B cell (primary cell): ENCODE data around the gene DLX2. TPM values are rescaled to one million over a fixed set of nuclear protein-coding genes. Genes with fewer than 3 reads are reported as not detected.

Source experiments
- ATAC-seq: fragments of 200-7000 bp; cut with Tn5 transposase; one replicate; pipeline ENCODE4 v1.10.0; 2021; ENCODE audit warnings: low read depth, mild to moderate bottlenecking, moderate number of reproducible peaks, moderate library complexity
- CTCF ChIA-PET: fragments of 350-600 bp; sonication (Branson Sonifier 250); formaldehyde crosslinking; loops from one replicate; lab custom pipeline; 2021; ENCODE audit warnings: antibody characterized with exemption, inconsistent platforms; lab: Charles Lee
- POLR2A ChIA-PET: fragments of 350-600 bp; sonication (Branson Sonifier 250); formaldehyde crosslinking; loops from one replicate; lab custom pipeline; 2021; ENCODE audit warnings: antibody characterized with exemption; lab: Charles Lee
- DNase-seq: peaks from one replicate; pipeline ENCODE4 v3.0.0; 2013
- H2AFZ ChIP-seq: 2 replicates; pipeline ENCODE4 v1.6.1; 2012; ENCODE audit warnings: mild to moderate bottlenecking, low read depth, low read length; ENCODE audit not compliant: insufficient read depth, poor library complexity, severe bottlenecking
- H3K27ac ChIP-seq, 2 donors: 1 replicate in 1 of 2; 2 replicates in 1 of 2; pipeline ENCODE4 v1.5.1; 2012 to 2013; ENCODE audit warnings: low read length in 2 of 2, mild to moderate bottlenecking in 2 of 2, moderate library complexity in 1 of 2
- H3K27me3 ChIP-seq, 4 experiments: fragments of 200-600 bp in 1 of 4; sonication (generic) in 1 of 4; replicated peaks in 1 of 4; 1 replicate in 2 of 4; 2 replicates in 2 of 4; pipeline versions ENCODE4 v1.6.1 to v1.7.0; 2013 to 2016; ENCODE audit warnings: low read length in 3 of 4, mild to moderate bottlenecking in 2 of 4, mixed read lengths in 1 of 4, moderate library complexity in 1 of 4; ENCODE audit not compliant: insufficient read depth in 4 of 4, control insufficient read depth in 3 of 4; ENCODE audit errors: control extremely low read depth in 1 of 4
- H3K36me3 ChIP-seq, 2 experiments: replicated peaks in 1 of 2; 1 replicate in 1 of 2; 2 replicates in 1 of 2; pipeline versions ENCODE4 v1.6.1 to v1.7.1; 2013; ENCODE audit warnings: low read length in 1 of 2; ENCODE audit not compliant: insufficient read depth in 2 of 2, control insufficient read depth in 1 of 2; ENCODE audit errors: control extremely low read depth in 1 of 2, extremely low read depth in 1 of 2
- H3K4me1 ChIP-seq, 2 donors: fragments of 200-600 bp in 1 of 2; sonication (generic) in 1 of 2; 1 replicate in 1 of 2; 2 replicates in 1 of 2; pipeline versions ENCODE4 v1.5.1 to v1.6.1; 2013 to 2017; ENCODE audit warnings: low read length in 2 of 2; ENCODE audit not compliant: control insufficient read depth in 2 of 2, insufficient read depth in 2 of 2
- H3K4me2 ChIP-seq: replicated peaks from 2 replicates; pipeline ENCODE3; 2012; ENCODE audit warnings: mild to moderate bottlenecking, low read depth, low read length; ENCODE audit not compliant: poor library complexity, severe bottlenecking
- H3K4me3 ChIP-seq, 5 experiments: fragments of 200-600 bp in 1 of 5; sonication (generic) in 1 of 5; 1 replicate in 3 of 5; 2 replicates in 2 of 5; pipeline versions ENCODE4 v1.5.1 to v1.7.0; 2011 to 2016; ENCODE audit warnings: low read length in 4 of 5, mild to moderate bottlenecking in 4 of 5, low read depth in 2 of 5, control low read depth in 1 of 5, moderate library complexity in 1 of 5; ENCODE audit not compliant: insufficient read depth in 1 of 5; ENCODE audit errors: control extremely low read depth in 1 of 5, extremely low read depth in 1 of 5
- H3K79me2 ChIP-seq: fragments of 200-600 bp; sonication (generic); one replicate; pipeline ENCODE4 v1.6.0; 2016; ENCODE audit warnings: low read length; ENCODE audit not compliant: control insufficient read depth, insufficient read depth
- H3K9ac ChIP-seq: fragments of 200-600 bp; sonication (generic); 2 replicates; pipeline ENCODE4 v1.6.1; 2017; ENCODE audit warnings: mild to moderate bottlenecking, low read length, moderate library complexity
- H3K9me3 ChIP-seq, 3 donors: one replicate each; pipeline versions ENCODE4 v1.6.1 to v1.7.1; 2013; ENCODE audit warnings: low read length in 2 of 3; ENCODE audit not compliant: control insufficient read depth in 2 of 3, insufficient read depth in 1 of 3; ENCODE audit errors: control extremely low read depth in 1 of 3
- H4K20me1 ChIP-seq: 2 replicates; pipeline ENCODE4 v1.6.0; 2012; ENCODE audit warnings: mild to moderate bottlenecking, low read length; ENCODE audit not compliant: insufficient read depth, control insufficient read depth, poor library complexity, severe bottlenecking
- H3K27ac Mint-ChIP-seq: one replicate; pipeline ENCODE4 v1.8.0; 2021; ENCODE audit warnings: mixed read lengths
- H3K27me3 Mint-ChIP-seq: one replicate; pipeline ENCODE4 v1.8.0; 2021; ENCODE audit warnings: mixed read lengths
- H3K4me1 Mint-ChIP-seq: one replicate; pipeline ENCODE4 v1.8.0; 2021; ENCODE audit warnings: mixed read lengths
- H3K4me3 Mint-ChIP-seq: one replicate; pipeline ENCODE4 v1.8.0; 2021; ENCODE audit warnings: mixed read lengths
- H3K9me3 Mint-ChIP-seq: one replicate; pipeline ENCODE4 v1.8.0; 2022; ENCODE audit warnings: mixed read lengths; ENCODE audit not compliant: insufficient read depth
- CTCF ChIP-seq: fragments of 200-600 bp; IDR thresholded peaks from one replicate; pipeline ENCODE4 v1.8.0; 2022; ENCODE audit warnings: antibody characterized with exemption, mild to moderate bottlenecking
- EZH2 ChIP-seq: IDR thresholded peaks from 2 replicates; pipeline ENCODE4 v1.6.1; 2012; ENCODE audit warnings: borderline replicate concordance, low read depth, mild to moderate bottlenecking, moderate library complexity, low read length; ENCODE audit not compliant: insufficient read depth, poor library complexity, severe bottlenecking
- WGBS: methylation state at CpG from one replicate; pipeline ENCODE4 v1.1.5; 2013; ENCODE audit warnings: missing lambda C conversion rate; ENCODE audit not compliant: insufficient coverage; 5-methylcytosine and 5-hydroxymethylcytosine counted together
- intact Hi-C: fragments of 100-400 bp; cut with micrococcal nuclease; formaldehyde crosslinking; loops from one replicate; pipeline ENCODE4 v1.10.0; 2022
- polyA plus RNA-seq: library from polyadenylated mRNA; depleted of rRNA; stranded (reverse); fragments of >200 nt; gene quantifications from 2 replicates; pipeline ENCODE4 v1.2.3, GENCODE V29; 2012
- total RNA-seq, 2 donors: library from RNA; stranded (reverse); fragments of 120-200 nt in 1 of 2; gene quantifications; 1 replicate in 1 of 2; 2 replicates in 1 of 2; pipeline versions ENCODE4 v1.2.3 to v1.2.4, GENCODE V29; 2013 to 2022

The DLX2 gene
- total and polyA plus RNA-seq, 2 donors (not counting 1 experiment from before 2014, with no cell fraction given), result 0.13 to 0.52 TPM

- ChIA-PET POLR2A (no interaction called here), CTCF (interaction anchor here (0.7 kb wide), 1 partner anchor 9 kb away, joined by 3 read pairs; no protein-coding TSS in a partner anchor)
- Mint-ChIP-seq H3K27ac (no peak overlapping the region), H3K27me3 (no peaks in the 10 kb centered on the region), H3K4me3 (no peak overlapping the region), H3K9me3 (no peaks in the 10 kb centered on the region), H3K4me1 (no peaks in the 10 kb centered on the region)
- DNase-seq (no peak), ATAC-seq (no peak)
- H4K20me1 ChIP-seq, result no peaks in the 10 kb centered on the region
- H3K9me3 ChIP-seq, result no peaks in the 10 kb centered on the region
- 100% methylated on average over 1 of the region's 2 CpGs for WGBS
- H3K4me3 ChIP-seq, result no peak overlapping the region
- H3K36me3 ChIP-seq, result no peaks in the 10 kb centered on the region
- no peak overlapping the region for H3K27ac ChIP-seq
- no peak overlapping the region for H2AFZ ChIP-seq
- H3K4me2 ChIP-seq, result no peak overlapping the region
- intact Hi-C loops, result no loop called here
- no peak overlapping the region for H3K9ac ChIP-seq
- TF ChIP-seq CTCF, result no peak
- no peak for TF ChIP-seq EZH2
- no peaks in the 10 kb centered on the region for H3K27me3 ChIP-seq
- no peaks in the 10 kb centered on the region for H3K4me1 ChIP-seq
- no peaks in the 10 kb centered on the region for H3K79me2 ChIP-seq
Measured at GRCh38 chr2:172072706-172073105, 30.0 kb downstream of the DLX2 start.

GRCh38 chr2:172072303-172072702 is 30.4 kb downstream of the DLX2 start:
- Histone ChIP-seq H3K36me3 (no peaks in the 10 kb centered on the region), H4K20me1 (no peaks in the 10 kb centered on the region), H3K79me2 (no peaks in the 10 kb centered on the region), H3K27ac (no peak overlapping the region), H3K4me1 (no peaks in the 10 kb centered on the region), H3K9ac (no peak overlapping the region), H3K27me3 (no peaks in the 10 kb centered on the region), H3K9me3 (no peaks in the 10 kb centered on the region), H3K4me3 (no peak overlapping the region), H2AFZ (no peak overlapping the region), H3K4me2 (no peak overlapping the region)
- no peaks in the 10 kb centered on the region for H3K9me3 Mint-ChIP-seq
- H3K4me3 Mint-ChIP-seq, result no peak overlapping the region
- ATAC-seq, result no peak
- no peaks in the 10 kb centered on the region for H3K4me1 Mint-ChIP-seq
- ChIA-PET POLR2A (no interaction called here), CTCF (no interaction called here)
- no peak for TF ChIP-seq EZH2
- TF ChIP-seq CTCF, result no peak
- DNase-seq, result no peak
- H3K27ac Mint-ChIP-seq, result no peak overlapping the region
- H3K27me3 Mint-ChIP-seq, result no peaks in the 10 kb centered on the region
- intact Hi-C loops, result no loop called here
- 83% methylated on average over 1 of the region's 3 CpGs for WGBS
